Activated CD4-positive, alpha-beta T cell treated with anti-CD3 and anti-CD28 coated beads, Interleukin-2, amount 10 ng/mL, durations not matched to agents 24 days and 14 days (primary cell): ENCODE results near the gene SURF6. TPM values are rescaled to one million over a fixed set of nuclear protein-coding genes. Genes with fewer than 3 reads are reported as not detected.
"Not testable (repeated sequence)": the region's sequence is repeated elsewhere in the genome, so short reads cannot be mapped to it uniquely, and the experiment has no call there.

ENCODE experiments used
- DNase-seq: peaks from one replicate; pipeline ENCODE4 v3.0.0; 2022
- H3K27ac Mint-ChIP-seq: one replicate; pipeline ENCODE4 v1.8.0; 2022; ENCODE audit warnings: mild to moderate bottlenecking, mixed read lengths
- H3K27me3 Mint-ChIP-seq: one replicate; pipeline ENCODE4 v1.8.0; 2022; ENCODE audit warnings: mixed read lengths
- H3K36me3 Mint-ChIP-seq: one replicate; pipeline ENCODE4 v1.8.0; 2022; ENCODE audit warnings: low read depth, mild to moderate bottlenecking, mixed read lengths
- H3K4me1 Mint-ChIP-seq: one replicate; pipeline ENCODE4 v1.8.0; 2021; ENCODE audit warnings: mixed read lengths
- H3K4me3 Mint-ChIP-seq: one replicate; pipeline ENCODE4 v1.8.0; 2022; ENCODE audit warnings: mild to moderate bottlenecking, moderate library complexity, mixed read lengths
- H3K9me3 Mint-ChIP-seq: one replicate; pipeline ENCODE4 v1.8.0; 2021; ENCODE audit warnings: mixed read lengths
- intact Hi-C: fragments of 100-400 bp; cut with micrococcal nuclease; formaldehyde crosslinking; loops from one replicate; pipeline ENCODE4 v1.15.1; 2023
- total RNA-seq: library from RNA; stranded (reverse); gene quantifications from 2 replicates; pipeline ENCODE4 v1.2.3, GENCODE V29; 2022

SURF6 gene
- total RNA-seq: 27.4 and 28.8 TPM in 2 replicates

- H3K9me3 Mint-ChIP-seq: no peaks in the 10 kb centered on the region
- peak within 1 kb of the TSS; percentile 90 for H3K27ac Mint-ChIP-seq
- intact Hi-C loops: loop anchor here (1.0 to 5.0 kb wide), 6 partner anchors 12 to 366 kb away; partner anchors contain the start of genes MED22, REXO4, RPL7A and STKLD1
- no peaks in the 10 kb centered on the region for H3K27me3 Mint-ChIP-seq
- H3K4me1 Mint-ChIP-seq: peaks cover 18% of the 10 kb centered on the region
- peak; percentile 99 for DNase-seq
- H3K36me3 Mint-ChIP-seq: peaks cover 68% of the 10 kb centered on the region
- peak within 1 kb of the TSS; percentile 89 for H3K4me3 Mint-ChIP-seq
Observed at GRCh38 chr9:133335924-133336811, at the start of gene SURF6. Gene SURF6 (minus strand): TSS chr9:133336188. CDS start chr9:133336132, 56 bp downstream.

DNA sequence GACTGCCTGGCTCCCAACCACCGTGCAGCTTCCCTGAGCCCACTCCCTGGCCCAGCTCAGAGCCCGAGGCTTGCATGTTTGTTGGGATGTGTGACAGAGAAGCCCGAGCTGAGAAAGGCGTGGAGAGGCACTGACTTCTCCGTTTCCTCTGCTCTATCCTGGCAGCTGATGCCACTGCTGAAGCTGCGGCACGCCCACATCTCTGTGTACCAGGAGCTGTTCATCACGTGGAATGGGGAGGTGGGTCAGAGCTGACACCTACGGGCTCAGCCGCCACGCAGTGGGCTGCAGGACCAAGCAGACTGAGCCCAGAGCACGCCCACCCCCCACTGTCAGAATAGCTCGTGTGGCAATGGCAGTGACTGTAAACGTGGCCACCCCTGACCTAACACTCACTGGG is 49.5 kb upstream of the SURF6 start:
- Mint-ChIP-seq H3K27ac (no peak overlapping the region), H3K36me3 (no peaks in the 10 kb centered on the region), H3K4me1 (no peaks in the 10 kb centered on the region), H3K9me3 (no peaks in the 10 kb centered on the region), H3K4me3 (no peak overlapping the region), H3K27me3 (no peaks in the 10 kb centered on the region)
- DNase-seq: no peak
- intact Hi-C loops: no loop called here

GRCh38 chr9:133384736-133385321 is 48.8 kb upstream of the SURF6 start:
- no peak for DNase-seq
- intact Hi-C loops: no loop called here
- no peaks in the 10 kb centered on the region for H3K9me3 Mint-ChIP-seq
- no peak overlapping the region for H3K27ac Mint-ChIP-seq
- H3K36me3 Mint-ChIP-seq: no peaks in the 10 kb centered on the region
- no peaks in the 10 kb centered on the region for H3K4me1 Mint-ChIP-seq
- no peak overlapping the region for H3K4me3 Mint-ChIP-seq
- no peaks in the 10 kb centered on the region for H3K27me3 Mint-ChIP-seq

DNA sequence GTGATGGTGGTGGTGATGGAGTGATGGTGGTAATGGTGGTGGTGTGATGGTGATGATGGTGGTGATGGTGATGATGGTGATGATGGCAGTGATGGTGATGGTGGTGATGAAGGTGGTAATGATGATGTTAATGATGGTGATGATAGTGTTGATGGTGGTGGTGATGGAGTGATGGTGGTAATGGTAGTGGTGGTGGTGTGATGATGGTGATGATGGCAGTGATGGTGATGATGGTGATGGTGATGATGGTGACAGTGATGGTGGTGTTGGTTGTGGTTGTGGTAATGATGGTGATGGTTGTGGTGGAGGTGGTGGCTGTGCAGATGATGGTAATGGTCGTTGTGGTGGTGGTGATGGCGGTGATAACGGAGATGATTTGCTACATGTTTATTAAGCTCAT is 47.5 kb upstream of the SURF6 start:
- H3K36me3 Mint-ChIP-seq: no peaks in the 10 kb centered on the region
- peaks cover 2% of the 10 kb centered on the region for H3K4me1 Mint-ChIP-seq
- no peaks in the 10 kb centered on the region for H3K9me3 Mint-ChIP-seq
- H3K27me3 Mint-ChIP-seq: no peaks in the 10 kb centered on the region
- no peak for DNase-seq
- H3K27ac Mint-ChIP-seq: no peak overlapping the region
- intact Hi-C loops: no loop called here
- no peak overlapping the region for H3K4me3 Mint-ChIP-seq

- H3K4me3 Mint-ChIP-seq: no peak overlapping the region
Observed at GRCh38 chr9:133382507-133383141, 46.6 kb upstream of the SURF6 start.

GRCh38 chr9:133380734-133381133 is 44.7 kb upstream of the SURF6 start:
- H3K27me3 Mint-ChIP-seq: peaks cover 5% of the 10 kb centered on the region

More at GRCh38 chr9:133382507-133383141, 46.6 kb upstream of the SURF6 start:
- H3K27me3 Mint-ChIP-seq: peaks cover 3% of the 10 kb centered on the region
- intact Hi-C loops: no loop called here
- H3K36me3 Mint-ChIP-seq: no peaks in the 10 kb centered on the region
- H3K9me3 Mint-ChIP-seq: no peaks in the 10 kb centered on the region
- no peak overlapping the region for H3K27ac Mint-ChIP-seq
- DNase-seq: no peak
- peaks cover 4% of the 10 kb centered on the region for H3K4me1 Mint-ChIP-seq

DNA sequence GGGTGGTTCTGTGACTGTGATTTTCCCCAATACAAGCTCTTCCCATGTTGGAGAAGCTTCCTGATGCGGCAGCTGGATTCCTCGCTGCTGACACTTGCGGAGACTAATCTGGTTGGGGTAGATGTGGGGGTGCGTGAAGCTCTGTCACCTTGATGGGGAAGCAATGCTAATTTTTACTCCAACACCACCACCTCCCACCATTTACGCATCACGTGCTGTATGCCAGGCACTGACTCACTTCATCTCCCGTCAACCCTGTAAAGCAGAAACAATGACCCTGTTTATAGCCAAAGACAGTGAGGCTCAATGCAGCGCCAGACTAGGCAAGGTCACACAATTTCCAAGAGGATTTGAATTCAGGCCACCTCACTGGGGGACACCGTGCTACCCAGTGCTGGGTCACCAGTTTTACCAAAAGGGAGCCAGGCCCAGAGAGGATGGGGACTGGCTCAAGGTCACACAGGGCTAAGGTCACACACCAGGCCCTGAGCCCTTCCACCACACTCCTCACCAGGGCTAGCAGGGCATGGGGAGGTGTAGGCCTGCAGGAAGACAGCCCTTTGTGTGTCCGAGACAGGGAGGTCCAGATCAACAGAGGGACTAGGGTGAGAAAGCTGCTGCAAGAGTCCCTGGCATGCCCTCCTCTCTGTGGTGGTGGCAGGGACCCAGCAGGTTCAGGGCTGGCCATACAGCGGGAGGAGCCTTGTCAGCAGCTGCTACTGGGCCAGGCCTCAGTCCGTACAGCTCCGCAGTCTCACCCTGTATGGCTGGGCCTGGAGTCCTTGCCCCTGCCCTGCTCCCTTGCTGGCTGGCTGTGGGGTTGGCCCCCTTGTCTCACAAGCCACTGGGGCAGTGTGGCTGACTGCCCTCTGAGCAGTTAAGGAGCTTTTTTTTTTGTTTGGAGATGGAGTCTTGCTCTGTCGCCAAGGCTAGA is 43.4 kb upstream of the SURF6 start:
- DNase-seq: no peak
- H3K4me1 Mint-ChIP-seq: peaks cover 13% of the 10 kb centered on the region
- no peaks in the 10 kb centered on the region for H3K9me3 Mint-ChIP-seq
- H3K27me3 Mint-ChIP-seq: peaks cover 7% of the 10 kb centered on the region
- peaks cover 8% of the 10 kb centered on the region for H3K36me3 Mint-ChIP-seq
- no peak overlapping the region for H3K27ac Mint-ChIP-seq
- intact Hi-C loops: no loop called here
- no peak overlapping the region for H3K4me3 Mint-ChIP-seq

More at GRCh38 chr9:133380734-133381133, 44.7 kb upstream of the SURF6 start:
- Mint-ChIP-seq H3K36me3 (no peaks in the 10 kb centered on the region), H3K4me1 (peaks cover 6% of the 10 kb centered on the region), H3K9me3 (no peaks in the 10 kb centered on the region), H3K4me3 (no peak overlapping the region), H3K27ac (no peak overlapping the region)
- DNase-seq: no peak
- intact Hi-C loops: no loop called here

GRCh38 chr9:133378408-133378962 is 42.5 kb upstream of the SURF6 start:
- no peak overlapping the region for H3K4me3 Mint-ChIP-seq
- intact Hi-C loops: no loop called here
- H3K27ac Mint-ChIP-seq: no peak overlapping the region
- peaks cover 7% of the 10 kb centered on the region for H3K27me3 Mint-ChIP-seq
- no peak for DNase-seq
- peaks cover 12% of the 10 kb centered on the region for H3K36me3 Mint-ChIP-seq
- H3K4me1 Mint-ChIP-seq: peaks cover 17% of the 10 kb centered on the region
- H3K9me3 Mint-ChIP-seq: no peaks in the 10 kb centered on the region

GRCh38 chr9:133377721-133378216 is 41.8 kb upstream of the SURF6 start:
- Mint-ChIP-seq H3K36me3 (peaks cover 19% of the 10 kb centered on the region), H3K9me3 (no peaks in the 10 kb centered on the region), H3K27ac (no peak overlapping the region), H3K4me3 (no peak overlapping the region), H3K4me1 (peaks cover 24% of the 10 kb centered on the region), H3K27me3 (peaks cover 7% of the 10 kb centered on the region)
- no peak for DNase-seq
- intact Hi-C loops: no loop called here

DNA sequence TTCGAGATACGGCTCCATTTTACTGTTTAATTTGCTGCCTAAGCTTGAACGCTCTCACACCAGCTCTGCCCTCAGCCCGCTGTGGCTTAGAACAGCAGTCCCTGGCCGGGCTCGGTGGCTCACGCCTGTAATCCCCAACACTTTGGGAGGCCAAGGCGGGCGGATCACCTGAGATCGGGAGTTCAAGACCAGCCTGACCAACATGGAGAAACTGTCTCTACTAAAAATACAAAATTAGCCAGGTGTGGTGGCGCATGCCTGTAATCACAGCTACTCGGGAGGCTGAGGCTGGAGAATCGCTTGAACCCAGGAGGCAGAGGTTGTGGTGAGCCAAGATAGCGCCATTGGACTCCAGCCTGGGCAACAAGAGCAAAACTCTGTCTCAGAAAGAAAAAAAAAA is 41.3 kb upstream of the SURF6 start:
- H3K4me3 Mint-ChIP-seq: peak overlapping the region; percentile 67
- H3K27ac Mint-ChIP-seq, H3K27me3 Mint-ChIP-seq, H3K9me3 Mint-ChIP-seq, intact Hi-C loops, DNase-seq: not testable (repeated sequence)
- peaks cover 23% of the 10 kb centered on the region for H3K36me3 Mint-ChIP-seq
- H3K4me1 Mint-ChIP-seq: peaks cover 29% of the 10 kb centered on the region

- Mint-ChIP-seq H3K27ac (peak within 1 kb of the TSS; percentile 97), H3K4me3 (peak within 1 kb of the TSS; percentile 99), H3K36me3 (peaks cover 35% of the 10 kb centered on the region), H3K9me3 (no peaks in the 10 kb centered on the region), H3K27me3 (peaks cover 7% of the 10 kb centered on the region), H3K4me1 (peaks cover 42% of the 10 kb centered on the region)
- DNase-seq: peak; percentile 100
- intact Hi-C loops: loop anchor here (1.0 kb wide), 4 partner anchors 28 to 83 kb away; partner anchors contain the start of genes CACFD1, MED22, REXO4 and RPL7A
Observed at GRCh38 chr9:133375724-133376654, 40.0 kb upstream of the SURF6 start, which contains the start of the genes STKLD1 and SURF4. Gene STKLD1 (plus strand): TSS chr9:133376366. CDS start chr9:133376474, 108 bp downstream. Gene SURF4 (minus strand): TSS chr9:133376060. CDS start chr9:133375969, 91 bp downstream.
